HG02852 (cell line): Measurements from ENCODE around the gene TCEAL3.
"Not testable (repeated sequence)": the region's sequence is repeated elsewhere in the genome, so short reads cannot be mapped to it uniquely, and the experiment has no call there.

ENCODE experiments used
- ATAC-seq: cut with Tn5 transposase; IDR thresholded peaks from one replicate; pipeline ENCODE4 v1.9.1; 2021; ENCODE audit warnings: mild to moderate bottlenecking, moderate library complexity; ENCODE audit not compliant: unreplicated experiment

The TCEAL3 gene

GRCh38 chrX:103659460-103659859 is 51.7 kb downstream of the TCEAL3 start:
- not testable (repeated sequence) for ATAC-seq
